Left forelimb (tissue), 1 donor: ENCODE results near the gene KLF3.

Experiments
- DNase-seq: peaks from one replicate; pipeline ENCODE4 v3.0.0-alpha.2; 2018; ENCODE audit warnings: low spot score

The KLF3 gene

DNA sequence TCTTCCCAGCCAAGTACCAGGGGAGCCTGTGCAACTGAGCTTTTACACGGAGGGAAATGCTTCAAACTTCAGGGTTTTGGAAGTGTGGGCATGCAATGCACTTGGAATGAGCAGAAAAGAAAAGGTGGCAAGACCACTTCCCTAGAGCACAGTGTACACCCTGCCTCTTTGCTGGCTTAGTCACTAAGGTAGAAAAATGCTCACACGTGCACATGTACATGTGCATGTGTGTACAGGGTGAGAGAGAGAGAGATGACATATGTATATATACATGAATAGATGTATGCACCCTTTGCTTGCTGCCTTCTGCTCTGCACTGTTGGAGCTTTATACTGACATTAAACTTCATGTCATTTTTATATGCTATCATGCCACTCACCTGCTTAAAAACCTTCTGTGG is 7.9 kb upstream of the KLF3 start:
- no peak for DNase-seq

DNA sequence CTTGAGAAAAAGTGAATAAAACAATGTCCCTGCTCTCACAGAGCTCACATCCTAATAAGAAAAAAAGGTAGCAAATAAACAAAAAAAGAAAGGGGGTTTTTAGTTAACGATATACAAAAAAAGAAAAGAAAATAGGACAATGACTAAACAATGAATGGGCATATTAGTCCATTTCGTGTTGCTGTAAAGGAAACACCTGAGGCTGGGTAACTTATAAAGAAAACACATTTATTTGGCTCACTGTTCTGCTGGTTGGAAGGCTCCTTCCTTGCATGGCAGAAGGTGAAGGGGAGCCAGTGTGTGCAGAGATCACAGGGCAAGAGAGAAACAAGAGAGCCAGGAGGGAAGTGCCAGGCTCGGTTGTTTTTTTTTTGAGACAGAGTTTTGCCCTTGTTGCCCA is 4.7 kb upstream of the KLF3 start:
- DNase-seq, result no peak

DNA sequence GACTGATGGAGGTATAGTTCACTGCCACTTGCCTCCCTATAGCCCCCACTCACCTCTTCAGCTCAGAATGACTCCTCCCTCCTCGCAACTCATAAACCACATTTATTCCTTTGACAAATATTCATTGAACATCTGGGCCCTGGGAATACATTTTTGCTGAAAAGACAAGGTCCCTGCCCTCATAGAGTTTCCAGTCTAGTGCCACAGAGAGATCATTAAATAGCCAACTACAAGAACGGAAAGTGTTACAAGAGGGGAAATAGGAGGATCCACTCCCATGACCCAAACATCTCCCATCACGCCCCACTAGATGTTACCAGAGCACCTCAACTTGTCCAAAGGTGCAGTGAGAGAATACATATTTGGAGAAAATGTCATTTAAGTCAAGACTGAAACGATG is 3.2 kb upstream of the KLF3 start:
- DNase-seq, result no peak

DNA sequence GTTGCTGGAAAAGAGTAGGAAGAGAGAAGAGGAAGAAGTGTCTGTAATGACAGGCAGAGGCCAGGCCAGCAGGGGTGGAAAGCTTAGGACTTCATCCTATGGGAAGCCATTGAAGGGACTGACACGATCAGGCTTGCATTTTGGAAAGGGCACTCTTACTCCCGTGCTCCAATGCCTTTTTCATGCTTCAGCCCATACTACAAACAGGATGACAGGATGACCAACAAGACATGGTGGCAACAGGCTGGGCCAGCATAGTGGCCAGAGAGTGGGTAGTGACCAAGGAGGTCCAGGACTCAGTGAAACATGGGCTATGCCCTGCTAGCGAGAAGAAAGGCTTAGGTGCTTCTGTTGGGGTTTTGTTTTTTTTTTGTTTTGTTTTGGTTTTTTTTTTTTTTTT is 2.6 kb upstream of the KLF3 start:
- no peak for DNase-seq

DNA sequence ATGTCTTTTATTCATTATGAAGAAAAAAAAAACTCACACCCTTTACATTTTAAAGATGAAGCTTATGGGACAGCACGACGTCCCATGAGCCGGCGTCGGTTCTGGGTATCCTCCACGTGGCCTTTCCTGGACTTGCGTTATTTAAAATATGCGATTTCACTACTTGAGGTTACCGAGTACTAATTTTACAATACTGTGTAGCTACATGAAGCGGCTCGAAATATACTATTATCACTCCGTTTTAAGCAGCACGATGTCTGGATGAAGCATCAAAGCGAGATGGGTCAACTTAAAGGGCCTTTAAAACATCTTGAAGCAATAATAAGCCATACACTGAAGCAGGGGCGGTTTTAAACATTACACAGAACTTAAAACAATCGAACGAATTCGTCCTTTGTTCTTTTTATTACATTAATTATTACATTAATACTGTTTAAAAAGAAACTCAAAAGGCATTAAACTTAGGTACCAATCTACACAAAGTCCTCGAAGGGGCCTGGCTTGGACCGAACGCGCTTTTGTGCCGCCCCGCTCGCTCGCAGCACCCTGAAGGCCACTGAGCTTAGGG is 1.4 kb upstream of the KLF3 start:
- no peak for DNase-seq

DNA sequence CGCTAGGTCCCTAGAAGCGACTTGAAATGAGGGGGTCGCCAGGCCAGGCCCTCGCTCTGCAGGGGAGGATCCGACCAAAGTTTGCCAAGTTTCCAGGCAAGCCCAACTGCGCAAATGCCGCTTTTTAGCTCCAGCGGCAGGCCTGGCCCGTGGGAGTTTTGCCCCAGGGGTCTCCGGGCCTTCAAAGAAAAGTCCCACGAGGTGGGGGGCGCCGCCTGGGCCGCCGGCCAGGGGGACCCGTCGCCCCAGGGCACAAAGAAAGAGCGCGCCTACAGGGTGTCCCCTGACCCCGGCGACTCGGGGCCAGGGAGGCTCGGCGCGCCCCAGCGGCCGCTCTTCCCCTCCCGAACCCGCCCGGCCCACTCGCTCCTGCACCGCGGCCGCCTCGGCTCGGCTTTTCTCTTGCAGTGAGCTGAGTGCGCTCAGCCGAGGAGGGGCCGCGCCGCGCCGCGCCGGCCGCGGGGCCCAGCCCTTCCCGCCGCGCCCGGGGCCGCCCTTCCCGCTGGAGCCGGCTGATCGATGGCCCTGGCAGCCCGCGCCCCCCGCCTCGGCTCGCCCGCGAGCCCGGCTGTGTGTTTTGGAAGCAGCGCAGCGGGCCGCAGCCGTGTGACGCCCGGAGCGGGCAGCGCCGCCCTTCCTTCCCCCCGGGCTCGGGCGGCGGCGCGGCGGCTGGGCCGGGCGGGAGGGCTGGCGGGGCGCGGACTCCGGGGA is 754 bp upstream of the KLF3 start:
- DNase-seq, result no peak

DNA sequence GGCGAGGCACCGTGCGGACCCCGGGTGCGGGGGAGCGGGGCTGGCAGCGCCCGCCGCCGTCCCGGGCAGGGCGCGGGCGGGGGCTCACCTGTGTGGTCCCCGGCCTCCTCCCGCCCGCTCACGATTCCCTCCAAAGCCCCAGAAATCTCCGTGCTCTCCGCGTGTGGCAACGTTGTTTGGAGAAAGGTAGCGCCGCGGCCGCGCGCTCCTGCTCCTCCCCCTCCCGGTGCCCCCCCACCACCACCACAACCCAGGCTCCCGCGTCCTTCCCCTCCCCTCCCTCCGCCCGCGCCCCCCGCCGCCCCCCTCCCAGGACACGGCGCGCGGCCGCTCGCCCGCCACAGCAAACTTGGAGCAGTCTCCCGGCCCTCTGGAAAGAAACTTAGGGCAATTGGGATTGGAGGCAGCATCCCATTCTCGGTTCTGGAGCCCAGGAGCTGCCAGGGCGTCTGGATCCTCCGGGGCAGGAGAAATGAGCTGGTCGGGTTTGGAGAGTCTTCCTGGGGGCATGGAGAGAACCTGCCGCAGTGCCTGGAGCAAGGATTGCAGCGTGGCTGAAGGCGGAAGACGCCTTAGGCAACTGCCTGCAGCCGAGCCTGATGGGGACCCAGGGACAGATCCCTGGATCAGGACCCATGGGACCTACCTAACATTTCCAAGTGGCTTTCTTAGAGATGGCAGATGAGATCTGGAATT is 855 bp downstream of the KLF3 start:
- DNase-seq, result peak; percentile 86

DNA sequence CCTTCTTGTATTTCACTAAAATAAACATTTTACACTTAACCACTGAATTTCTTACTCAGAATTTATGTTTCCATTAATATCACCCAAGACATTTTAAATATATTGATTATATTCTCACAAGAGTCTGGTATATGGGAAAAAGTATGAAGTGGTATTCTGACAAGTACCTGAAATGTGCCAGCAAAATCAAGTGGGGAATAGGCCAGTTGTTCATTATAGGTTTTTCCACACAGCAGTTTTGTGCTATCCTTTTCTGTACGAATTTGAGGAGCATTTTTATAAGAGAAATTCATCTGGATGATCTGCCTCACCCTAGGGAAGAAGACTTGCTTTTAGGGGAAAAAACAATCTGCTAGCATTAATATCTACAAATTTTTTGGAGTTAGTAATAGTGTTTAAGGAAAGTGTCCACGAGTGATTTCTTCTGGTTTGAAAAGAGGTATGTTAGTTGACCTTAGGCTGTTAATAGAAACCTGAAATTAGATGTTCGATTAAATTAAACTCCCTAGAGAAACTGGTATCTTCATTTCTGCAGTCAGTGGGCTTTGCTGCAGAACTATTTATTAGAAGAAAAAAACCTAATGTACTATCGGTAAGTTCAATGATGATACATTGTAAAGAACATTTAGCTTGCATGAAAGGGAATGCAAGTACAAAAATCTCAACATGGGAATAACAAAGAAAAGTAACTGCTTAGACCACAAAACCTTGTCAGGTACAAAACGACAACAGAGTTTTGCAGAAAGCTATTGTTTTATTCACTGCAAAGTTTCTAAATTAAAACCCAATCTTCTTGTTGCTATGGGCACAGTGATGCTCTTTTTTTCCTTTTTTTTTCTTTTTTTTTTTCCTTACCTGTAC is 1.8 kb downstream of the KLF3 start:
- DNase-seq, result no peak

DNA sequence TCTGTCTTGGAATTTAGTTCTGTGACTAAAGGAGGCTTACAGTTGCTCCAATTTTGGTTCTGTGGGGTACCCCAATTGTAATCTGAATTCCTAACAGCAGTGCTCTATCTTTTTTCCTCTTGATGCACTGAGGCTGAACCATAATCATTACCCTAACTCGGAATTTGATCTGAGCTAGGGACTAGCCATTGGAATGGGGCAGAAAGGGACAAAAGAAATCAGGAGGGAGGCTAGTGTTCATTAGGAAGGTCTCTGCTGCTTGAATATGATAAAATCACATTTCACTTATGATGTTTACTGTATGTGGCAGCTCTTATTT is 2.7 kb downstream of the KLF3 start:
- DNase-seq, result no peak

DNA sequence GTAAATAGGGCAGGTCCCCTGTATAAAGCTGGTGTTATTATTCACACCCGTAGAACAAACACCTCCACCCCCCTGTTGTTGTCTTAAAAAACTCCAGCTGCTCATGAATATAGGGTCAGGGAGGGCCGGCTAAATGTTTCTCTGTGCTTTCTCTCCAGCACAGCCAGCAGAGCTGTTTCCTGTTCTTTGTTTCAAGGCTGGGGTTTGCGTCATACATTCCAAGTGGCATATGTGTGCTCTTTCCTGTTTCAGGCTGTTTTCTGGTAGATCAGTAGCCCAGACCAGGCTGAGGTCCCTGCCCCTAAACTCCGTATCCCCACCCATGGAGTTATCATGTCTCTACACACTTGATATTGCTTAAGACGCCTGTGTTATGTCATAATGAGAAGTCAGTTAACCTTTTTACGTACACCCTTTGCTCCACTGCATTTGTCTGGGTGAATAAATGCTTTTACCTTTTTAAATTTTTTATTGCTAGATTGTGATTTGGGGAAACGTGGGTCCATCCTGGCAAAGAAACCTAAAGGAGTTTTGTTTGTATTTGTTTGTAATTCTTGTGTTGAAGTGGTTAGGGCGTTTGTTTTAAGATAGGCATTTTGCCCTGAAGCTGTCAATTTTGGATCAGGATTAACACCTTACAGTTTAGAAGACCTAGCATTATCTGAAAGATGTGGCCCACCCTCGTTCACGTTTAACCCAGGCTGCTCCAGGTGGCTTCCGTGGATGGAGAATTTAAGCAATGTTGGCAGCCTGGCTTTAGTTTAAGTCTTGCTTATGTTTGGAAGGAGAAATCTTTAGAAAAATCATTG is 3.3 kb downstream of the KLF3 start:
- peak; percentile 83 for DNase-seq

DNA sequence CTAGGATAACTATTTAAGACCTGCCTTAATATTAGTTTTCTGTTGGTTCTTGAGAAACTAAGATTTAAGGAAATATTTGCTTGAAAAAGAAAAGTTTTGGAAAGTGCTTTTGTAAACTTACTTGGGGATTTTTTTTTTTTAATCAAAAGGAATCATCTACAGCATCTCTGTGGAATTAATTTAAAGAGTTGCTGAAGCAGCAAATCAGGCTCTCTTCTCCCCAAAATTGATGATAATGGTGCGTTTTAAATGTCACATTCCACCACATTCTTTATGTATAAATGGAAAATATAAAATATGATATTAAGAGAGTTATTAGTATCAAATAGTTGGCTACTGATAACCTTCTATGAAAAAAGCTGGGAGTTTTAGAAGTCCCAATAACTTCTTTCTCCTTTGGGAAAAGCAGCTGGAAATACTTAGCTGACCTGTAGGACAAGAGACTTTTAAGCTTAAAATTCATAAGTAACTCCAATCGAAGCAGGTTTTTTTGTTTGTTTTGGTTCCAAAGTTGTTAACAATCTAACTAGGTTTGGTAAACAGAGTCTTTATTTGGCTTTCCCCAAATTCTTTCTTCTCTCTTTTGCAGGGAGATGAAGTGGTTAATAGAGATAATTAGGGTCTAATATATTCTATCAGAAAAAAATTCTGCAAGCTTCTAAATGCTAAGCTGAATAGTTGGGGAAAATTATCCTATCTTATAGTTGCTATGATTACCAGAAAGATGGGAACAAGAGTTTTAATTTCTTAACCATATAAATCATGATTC is 4.4 kb downstream of the KLF3 start:
- DNase-seq, result no peak

DNA sequence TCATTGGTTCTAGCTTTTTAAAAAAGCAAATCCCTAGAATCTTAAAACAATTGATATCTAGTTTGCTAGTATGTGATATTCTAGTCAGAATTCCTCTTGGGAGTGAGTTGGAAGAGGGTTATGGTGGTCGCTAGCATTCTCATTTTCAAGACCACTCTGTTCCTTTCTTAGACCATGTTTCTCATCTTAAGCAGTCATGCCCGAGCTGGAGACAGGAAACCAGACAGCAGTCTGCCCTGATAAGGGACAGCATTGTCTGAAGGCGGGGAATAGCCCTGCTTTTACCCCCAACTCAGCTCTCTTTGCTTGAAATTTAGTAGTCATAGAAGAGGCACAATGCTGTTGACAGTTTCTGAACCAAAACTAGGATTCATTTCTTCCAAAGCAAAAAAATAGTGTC is 5.2 kb downstream of the KLF3 start:
- DNase-seq, result no peak

DNA sequence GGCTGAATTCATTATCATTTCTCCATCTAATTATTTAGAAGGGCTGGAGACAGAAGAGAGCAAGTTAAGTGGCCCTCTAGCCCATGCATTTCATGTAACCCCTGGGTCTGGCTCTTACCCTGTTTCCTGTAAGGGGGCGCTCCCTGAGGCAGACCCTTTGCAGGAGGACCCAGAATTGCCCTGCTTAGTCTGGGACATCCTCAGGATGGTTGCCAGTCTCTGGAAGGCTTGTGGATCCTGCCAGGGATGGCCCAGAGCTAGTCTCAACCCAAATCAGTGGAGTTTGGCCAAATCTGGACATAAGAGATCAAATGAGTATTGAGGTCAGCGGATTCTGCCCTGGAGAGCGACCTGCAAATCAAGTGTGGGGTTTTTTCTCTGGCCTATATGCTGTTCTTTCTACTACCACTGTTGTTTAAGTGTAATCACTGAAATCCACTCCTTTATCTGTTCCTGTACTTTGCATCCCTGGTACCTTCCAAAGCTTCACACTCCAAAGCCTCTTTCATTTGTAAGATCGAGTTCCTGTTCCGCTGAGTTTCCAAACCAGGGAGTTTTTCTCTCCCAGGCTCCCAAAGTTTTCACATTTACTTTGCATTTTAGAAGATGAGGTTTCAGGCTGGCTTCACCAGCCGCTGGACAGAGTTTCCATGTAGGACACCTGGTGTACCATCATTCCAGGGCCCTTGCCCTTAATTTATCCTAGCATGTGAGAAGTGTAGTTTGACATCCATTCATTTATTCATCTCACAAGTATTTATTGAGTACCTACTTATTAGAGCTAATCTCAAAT is 6.3 kb downstream of the KLF3 start:
- no peak for DNase-seq

DNA sequence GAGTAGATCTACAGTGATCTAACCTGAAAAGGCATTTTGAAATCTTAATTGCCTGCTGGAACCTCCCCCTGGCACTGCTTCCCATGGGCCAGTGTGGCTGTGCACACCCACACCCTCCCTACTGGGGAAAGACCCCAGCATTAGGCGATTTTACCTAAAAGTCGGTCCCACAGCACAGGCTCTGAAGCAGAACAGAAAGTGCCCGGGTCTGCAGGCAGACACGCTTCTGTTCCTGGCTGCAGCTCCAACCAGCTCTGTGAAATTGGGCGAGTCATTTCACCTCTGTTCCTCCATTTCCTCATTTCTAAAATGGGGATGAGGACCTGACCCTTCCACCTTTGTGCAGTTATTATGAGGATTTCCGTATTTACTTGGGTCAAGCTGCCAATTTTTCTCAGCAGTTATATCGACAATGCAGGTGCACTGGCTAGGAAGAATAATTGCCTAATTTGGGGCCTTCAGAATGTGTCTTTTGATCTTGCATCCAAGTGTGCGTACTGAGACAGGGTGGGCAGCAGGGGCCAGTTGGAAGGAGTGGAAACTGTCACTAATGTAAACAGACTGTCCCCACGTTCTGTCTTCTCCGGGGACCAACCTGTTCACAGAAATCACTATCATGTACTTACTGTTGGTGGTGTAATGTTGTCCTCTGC is 7.1 kb downstream of the KLF3 start:
- DNase-seq, result no peak

DNA sequence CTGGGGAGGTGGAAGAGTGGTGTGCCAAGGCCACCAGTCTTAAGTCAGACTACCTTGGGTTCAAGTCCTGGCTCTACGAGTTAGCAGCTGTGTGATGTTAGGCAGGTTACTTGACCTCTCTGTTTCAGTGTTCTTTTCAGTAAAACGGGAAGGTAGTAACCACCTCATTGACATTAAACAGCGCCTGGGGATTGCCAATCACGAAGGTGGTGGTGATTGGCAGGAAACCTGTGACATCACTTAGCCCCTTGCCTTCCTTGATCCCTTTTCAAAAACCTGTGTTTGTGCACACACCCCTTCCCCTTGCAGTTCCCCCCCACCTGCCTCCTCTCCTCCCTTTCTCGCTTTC is 7.6 kb downstream of the KLF3 start:
- DNase-seq, result no peak

DNA sequence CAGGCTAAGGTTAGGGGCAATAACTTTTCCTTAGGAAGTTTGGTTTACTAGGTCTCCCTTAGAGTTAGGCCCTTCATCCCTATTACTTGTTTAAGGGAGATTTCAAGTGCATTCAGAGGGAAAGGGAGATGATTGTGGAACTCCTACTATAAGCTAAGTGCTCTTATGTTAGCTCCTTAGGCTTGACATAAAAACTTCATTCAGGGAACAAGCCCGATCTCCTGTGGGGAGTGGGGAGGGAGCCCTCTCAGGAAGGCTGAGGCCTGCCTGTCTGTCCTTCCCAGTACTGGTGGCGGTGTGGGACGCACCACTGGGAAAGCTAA is 8.0 kb downstream of the KLF3 start:
- DNase-seq, result no peak

DNA sequence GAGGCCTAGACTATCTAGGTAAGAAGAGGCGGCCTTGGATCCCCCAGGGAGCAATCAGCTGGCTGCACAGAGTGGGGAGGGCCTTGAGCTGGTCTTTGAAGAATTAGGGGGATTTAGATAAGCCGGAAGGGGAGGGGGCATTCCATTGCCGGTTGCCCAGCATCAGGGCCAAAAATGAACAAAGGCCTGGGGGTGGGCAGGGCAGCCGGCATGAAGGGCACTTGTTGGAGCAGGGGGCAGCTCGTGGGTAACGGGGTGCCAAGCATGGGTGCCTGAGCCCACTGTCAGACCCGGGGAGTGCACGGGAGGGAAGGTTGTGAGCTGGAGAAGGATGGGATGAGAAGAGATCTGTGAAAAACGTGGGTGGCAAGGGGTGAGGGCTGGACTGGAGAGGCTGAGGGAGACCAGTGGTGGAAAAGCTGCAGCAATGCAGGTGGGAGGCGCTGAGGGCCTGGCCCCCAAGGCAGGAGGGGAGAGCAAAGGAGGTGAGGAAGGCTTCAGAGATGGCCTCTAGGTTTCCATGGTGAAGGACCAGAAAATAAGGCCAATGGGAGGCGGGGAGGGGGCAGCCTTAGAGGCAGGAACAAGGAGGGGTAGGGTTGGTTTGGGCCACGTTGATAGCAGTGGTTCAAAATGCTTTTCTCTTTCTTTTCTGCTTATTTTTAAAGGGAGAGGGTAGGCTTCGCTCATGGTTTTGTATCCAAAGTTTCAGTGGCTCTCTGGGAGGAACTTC is 8.6 kb downstream of the KLF3 start:
- no peak for DNase-seq

DNA sequence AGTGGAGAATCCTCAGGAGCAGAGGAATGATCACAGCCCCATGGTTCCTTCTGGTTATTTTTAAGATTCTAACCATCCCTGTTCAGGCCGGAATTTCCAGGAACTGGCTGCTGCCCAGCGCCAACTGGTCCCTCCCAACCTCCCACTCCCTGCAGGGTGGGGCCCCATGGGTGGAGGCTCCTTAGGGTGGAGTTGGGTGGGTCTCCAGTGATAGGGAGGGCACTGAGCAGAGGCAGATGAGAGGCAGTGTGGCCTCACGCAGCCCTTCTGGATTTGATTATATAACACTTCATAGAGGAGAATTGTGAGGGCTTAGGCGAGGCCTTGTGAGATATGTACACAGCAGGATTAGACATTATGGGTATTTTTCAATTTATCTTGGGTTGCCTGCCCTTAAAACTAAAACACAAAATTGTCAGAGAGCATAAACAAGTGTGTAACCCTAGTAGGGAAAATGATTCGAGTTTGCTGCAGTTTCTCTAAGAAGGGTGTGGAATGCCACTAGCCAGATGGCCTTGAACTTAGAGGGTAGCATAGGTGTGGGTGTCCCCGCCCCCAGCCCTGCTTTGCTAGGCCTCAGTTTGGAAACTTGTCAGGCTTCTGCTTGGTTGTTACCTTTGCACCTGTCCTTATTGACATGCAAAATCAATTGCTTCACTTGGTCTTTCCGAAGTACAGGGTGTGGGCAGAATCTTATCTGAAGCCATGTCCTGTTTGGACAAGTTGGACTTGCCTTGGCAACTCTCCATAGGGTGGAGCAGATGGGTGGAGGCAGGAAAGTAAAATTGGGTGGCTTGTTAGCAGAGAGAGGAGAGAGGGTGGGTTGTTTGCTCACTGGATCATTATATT is 9.4 kb downstream of the KLF3 start:
- DNase-seq, result no peak
